ENCODE measurements around the gene CAMKMT. TPM values are rescaled to one million over a fixed set of nuclear protein-coding genes. Genes with fewer than 3 reads are reported as not detected.

CAMKMT gene
- polyA plus RNA-seq, 3 donors = 4.2 to 5.2 (median 4.4) TPM

DNA sequence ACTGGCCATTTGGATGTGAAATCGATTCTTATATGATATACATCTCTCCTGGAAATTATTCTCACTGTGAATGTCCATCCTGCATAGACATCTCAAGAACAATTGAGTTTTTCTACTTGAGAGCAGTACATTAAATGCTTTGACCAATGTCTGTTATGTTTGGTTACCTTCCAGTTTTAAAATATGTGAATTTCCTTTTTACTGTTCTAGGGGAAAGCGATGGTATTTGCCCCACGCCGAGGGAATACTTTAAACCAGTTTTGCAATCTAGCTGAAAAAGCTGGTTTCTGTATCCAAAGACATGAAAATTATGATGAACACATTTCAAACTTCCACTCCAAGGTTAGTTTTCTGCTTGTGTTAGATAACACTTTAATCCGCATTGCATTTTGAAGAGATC is 404.5 kb downstream of the CAMKMT start:
- 82 to 87% (median 85%) methylated on average over 5 of the region's 5 CpGs for WGBS, 3 donors
- no peak overlapping the region for H3K27ac ChIP-seq (ENCODE audit: low read depth, low read length)

DNA sequence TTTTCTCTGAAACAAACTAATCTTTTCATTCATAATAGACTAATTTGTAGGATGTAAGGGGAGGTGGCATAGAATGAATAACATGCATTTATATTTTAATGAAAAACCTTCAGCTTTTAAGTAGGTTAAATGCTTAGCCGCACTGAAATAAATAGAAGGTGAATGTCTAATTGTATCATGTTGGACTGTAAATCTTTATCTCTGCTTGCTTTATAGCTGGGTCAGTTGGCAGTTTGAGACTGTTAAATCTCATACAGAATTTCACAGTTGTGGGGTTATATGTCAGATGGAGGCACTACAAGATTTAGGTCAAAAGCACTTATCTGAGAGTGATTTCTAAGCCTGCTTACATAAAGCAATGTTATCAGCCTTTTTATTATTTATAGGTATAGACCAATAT is 405.0 kb downstream of the CAMKMT start:
- WGBS, 3 donors = 96 to 100% (median 98%) methylated on average over 1 of the region's 1 CpG
- H3K27ac ChIP-seq (ENCODE audit: low read depth, low read length) = no peak overlapping the region

DNA sequence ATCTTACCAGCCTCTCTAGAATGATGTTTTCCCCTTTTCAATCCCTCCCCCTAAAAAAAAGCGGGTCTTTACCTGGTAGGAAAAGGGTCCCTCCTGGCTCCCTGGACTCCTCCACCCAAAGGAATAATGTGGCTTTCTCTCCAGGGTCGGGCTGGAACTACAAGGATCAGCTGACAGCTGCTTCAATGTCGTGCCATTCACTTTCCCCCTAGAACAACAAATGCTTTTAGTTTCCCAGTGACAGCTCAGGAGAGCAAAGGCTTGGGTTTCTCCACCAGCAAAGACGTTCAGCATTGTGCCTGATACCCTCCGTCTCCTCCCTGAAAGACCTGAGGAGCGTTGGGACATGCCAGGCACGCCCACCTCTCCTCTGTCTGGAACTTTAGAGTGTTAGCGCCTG is 405.9 kb downstream of the CAMKMT start:
- no peak overlapping the region for H3K27ac ChIP-seq (ENCODE audit: low read depth, low read length)
- WGBS, 3 donors = 91 to 93% (median 92%) methylated on average over 8 of the region's 8 CpGs

DNA sequence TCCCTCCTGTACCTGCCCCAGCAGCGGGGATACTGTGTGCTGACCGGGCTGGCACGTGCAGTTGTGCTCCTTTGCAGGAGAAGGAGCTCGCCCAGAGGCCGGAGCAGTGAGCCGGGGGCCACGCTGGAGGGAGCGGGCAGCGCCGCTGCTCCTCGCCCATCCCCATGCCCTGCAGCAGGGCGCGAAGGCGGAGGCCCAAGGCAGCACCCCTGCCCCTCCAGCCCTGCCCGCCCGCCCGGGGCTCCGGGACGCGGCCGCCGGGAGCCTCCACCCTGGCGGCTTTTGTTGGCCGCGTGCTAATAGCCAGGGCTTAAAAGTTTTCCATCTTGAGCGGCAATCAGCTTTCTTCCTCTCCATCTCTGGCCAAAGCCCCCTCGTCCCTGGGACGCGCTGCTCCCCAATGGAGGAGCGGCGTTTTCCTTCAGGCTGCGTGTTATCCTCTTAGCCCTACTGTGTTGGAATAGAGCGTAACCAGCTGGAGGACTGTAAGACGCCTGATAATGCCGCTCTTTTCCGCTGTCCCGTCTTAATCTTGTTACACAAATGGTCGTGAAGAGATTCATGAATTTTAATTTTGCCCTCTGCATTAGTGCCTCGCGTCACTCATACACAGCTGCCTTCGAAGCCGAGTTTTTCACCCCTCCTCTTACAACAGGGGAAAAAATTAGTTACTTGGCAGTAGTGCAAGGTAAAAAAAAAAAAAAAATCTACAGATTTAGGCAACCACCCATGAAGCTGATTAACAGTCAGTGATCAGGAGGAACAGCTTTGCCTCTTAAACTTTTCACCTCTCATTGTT is 406.9 kb downstream of the CAMKMT start:
- 38 to 68% (median 40%) methylated on average over 37 to 42 of the region's 42 CpGs for WGBS, 3 donors
- no peak overlapping the region for H3K27ac ChIP-seq (ENCODE audit: low read depth, low read length)

- WGBS, 3 donors = 84 to 92% (median 91%) methylated on average over 9 of the region's 9 CpGs
Observed at GRCh38 chr2:44769349-44770011, 407.7 kb downstream of the CAMKMT start.

GRCh38 chr2:44770221-44771195 is 408.8 kb downstream of the CAMKMT start:
- no peak overlapping the region for H3K27ac ChIP-seq (ENCODE audit: low read depth, low read length)
- WGBS, 3 donors = 76 to 91% (median 88%) methylated on average over 6 of the region's 6 CpGs

More at GRCh38 chr2:44769349-44770011, 407.7 kb downstream of the CAMKMT start:
- no peak overlapping the region for H3K27ac ChIP-seq (ENCODE audit: low read depth, low read length)

DNA sequence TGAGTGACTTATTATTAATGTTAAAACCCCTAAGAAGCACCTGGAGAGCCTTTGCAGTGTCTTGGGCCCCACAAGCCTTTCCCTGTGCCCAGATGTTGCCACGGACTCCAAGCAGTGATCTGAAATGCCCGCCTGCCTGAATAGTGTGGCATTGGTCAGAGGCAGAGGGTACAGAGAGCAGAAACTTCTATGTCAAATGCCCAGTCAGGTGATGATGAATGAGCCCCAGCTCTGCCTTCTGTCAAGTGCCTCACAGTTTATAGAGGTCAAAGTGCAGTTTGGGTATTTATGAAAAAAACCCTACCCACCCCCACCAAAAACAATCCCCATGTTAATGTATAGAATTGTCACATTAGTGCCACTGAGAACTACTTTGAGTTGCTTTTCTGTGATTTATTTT is 409.8 kb downstream of the CAMKMT start:
- 90 to 97% (median 92%) methylated on average over 2 of the region's 2 CpGs for WGBS, 3 donors
- H3K27ac ChIP-seq (ENCODE audit: low read depth, low read length) = no peak overlapping the region

DNA sequence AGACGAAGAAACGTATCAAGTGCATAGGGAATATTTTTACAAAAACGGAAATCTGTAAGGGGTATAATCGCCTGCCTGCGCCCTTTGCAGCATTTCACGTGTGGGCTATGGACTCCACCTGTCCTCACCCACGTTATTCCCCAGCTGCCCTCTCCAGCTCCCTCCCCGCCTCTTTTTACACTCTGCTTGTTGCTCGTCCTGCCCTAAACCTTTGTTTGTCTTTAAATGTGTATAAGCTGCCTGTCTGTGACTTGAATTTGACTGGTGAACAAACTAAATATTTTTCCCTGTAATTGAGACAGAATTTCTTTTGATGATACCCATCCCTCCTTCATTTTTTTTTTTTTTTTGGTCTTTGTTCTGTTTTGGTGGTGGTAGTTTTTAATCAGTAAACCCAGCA is 410.4 kb downstream of the CAMKMT start:
- 92 to 94% (median 94%) methylated on average over 9 of the region's 9 CpGs for WGBS, 3 donors
- H3K27ac ChIP-seq (ENCODE audit: low read depth, low read length) = no peak overlapping the region

GRCh38 chr2:44772669-44773378 is 411.1 kb downstream of the CAMKMT start:
- WGBS, 3 donors = 87 to 91% (median 88%) methylated on average over 2 of the region's 2 CpGs
- H3K27ac ChIP-seq (ENCODE audit: low read depth, low read length) = no peak overlapping the region

- H3K27ac ChIP-seq (ENCODE audit: low read depth, low read length) = no peak overlapping the region
- WGBS, 3 donors = 95 to 96% (median 96%) methylated on average over 4 of the region's 4 CpGs
Observed at GRCh38 chr2:44774826-44775492, 413.2 kb downstream of the CAMKMT start.

- H3K27ac ChIP-seq (ENCODE audit: low read depth, low read length) = no peak overlapping the region
- WGBS, 3 donors = 73 to 79% (median 76%) methylated on average over 6 of the region's 6 CpGs
Observed at GRCh38 chr2:44777036-44777435, 415.3 kb downstream of the CAMKMT start.

DNA sequence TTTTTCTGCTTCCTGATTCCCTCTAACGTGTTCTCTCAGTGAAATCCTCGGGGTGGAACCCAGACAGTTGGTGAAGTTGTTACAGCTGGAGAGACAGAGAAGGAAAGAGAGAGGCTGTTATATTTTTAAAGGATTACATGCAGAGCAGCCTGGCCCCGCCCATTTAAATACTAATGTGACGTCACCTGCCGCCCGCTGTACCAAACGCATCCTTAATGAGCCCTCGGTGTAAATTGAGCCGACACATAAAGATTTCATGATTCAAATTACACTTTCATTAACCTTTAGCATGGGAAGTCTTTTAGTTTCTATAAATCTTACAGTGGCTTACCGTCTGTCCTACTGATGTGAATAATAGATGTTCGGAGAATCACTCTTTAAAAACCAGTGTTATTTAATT is 415.8 kb downstream of the CAMKMT start:
- 16 to 49% (median 28%) methylated on average over 11 of the region's 11 CpGs for WGBS, 3 donors
- no peak overlapping the region for H3K27ac ChIP-seq (ENCODE audit: low read depth, low read length)

DNA sequence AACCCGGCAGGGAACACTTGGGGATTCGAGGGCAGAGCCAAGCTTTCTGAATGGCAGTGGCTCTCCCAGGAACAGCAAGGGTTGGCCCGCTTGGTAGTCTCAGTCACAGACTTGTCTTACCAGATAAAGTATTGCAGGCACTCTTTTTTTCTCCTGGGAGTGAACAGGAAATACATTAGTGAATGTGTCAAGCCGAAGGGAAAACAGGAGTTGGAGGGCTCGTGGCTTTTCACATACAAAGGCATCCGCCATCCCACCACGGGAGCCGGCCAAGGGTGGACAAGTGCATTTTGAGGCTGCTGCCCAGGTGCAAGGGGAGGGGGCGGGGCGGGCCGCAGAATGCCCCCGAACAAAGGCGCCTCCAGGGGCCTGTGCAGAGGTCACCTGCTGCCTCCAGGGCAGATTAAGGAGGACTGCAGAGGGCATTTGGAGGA is 416.5 kb downstream of the CAMKMT start:
- WGBS, 3 donors = 25 to 42% (median 29%) methylated on average over 13 of the region's 13 CpGs
- H3K27ac ChIP-seq (ENCODE audit: low read depth, low read length) = no peak overlapping the region

DNA sequence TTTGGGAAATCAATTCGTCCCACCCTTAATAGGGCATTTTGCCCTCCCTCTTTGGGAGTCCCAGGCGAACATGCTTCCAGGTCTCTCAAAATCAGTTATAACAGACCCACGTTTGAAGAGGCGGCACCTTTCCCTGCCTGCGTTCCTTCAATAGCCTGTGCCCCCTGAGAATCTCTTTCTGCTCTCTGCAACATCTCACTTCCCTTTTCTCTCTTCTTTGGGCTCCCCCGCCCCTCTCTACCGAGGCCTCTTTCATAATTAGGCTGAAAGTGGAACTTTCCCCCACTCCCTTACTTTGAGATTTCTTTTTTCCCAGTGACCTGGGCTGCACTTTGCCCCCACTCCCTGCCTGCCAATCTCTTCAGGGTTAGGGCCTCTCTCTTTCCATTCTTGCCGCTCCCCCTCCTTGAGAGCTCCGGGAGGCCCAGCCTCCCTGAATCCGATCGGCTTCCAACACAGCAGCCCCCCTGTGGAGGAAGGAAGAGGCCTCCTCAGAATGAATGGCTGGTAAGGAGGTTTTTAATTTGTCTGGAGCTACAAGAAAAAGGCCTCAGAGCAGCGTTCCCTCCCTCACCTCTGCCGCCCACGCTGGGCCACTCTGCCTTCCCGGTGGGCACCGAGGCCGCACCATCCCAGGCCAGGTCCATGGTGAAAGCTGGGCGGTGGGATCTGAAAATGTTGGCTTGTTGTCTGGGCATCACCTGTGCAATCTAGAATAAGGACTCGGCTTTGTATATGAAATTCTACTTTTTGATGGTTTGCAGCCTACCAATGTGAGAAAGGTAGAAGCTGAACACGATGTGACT is 417.1 kb downstream of the CAMKMT start:
- WGBS, 3 donors = 48 to 76% (median 65%) methylated on average over 20 of the region's 20 CpGs
- H3K27ac ChIP-seq (ENCODE audit: low read depth, low read length) = no peak overlapping the region

GRCh38 chr2:44779793-44780192 is 418.0 kb downstream of the CAMKMT start:
- 96 to 100% (median 97%) methylated on average over 2 of the region's 2 CpGs for WGBS, 3 donors
- no peak overlapping the region for H3K27ac ChIP-seq (ENCODE audit: low read depth, low read length)

GRCh38 chr2:44780406-44780805 is 418.7 kb downstream of the CAMKMT start:
- 93 to 96% (median 94%) methylated on average over 7 of the region's 7 CpGs for WGBS, 3 donors
- no peak overlapping the region for H3K27ac ChIP-seq (ENCODE audit: low read depth, low read length)

GRCh38 chr2:44785433-44785832 is 423.7 kb downstream of the CAMKMT start:
- WGBS, 3 donors = 44 to 53% (median 49%) methylated on average over 2 of the region's 2 CpGs
- no peak overlapping the region for H3K27ac ChIP-seq (ENCODE audit: low read depth, low read length)
